T-helper 2 cell treated with Interferon-gamma antibody and Interleukin-4, amounts not matched to agents 100 ng/mL and 5 ng/mL, for 36 hours (primary cell): ENCODE measurements around the gene FBN1. TPM values are rescaled to one million over a fixed set of nuclear protein-coding genes. Genes with fewer than 3 reads are reported as not detected.

Experiments
- intact Hi-C: fragments of 100-400 bp; cut with micrococcal nuclease; formaldehyde crosslinking; loops from one replicate; pipeline ENCODE4 v1.15.1; 2023
- total RNA-seq: library from RNA; stranded (reverse); gene quantifications from 2 replicates; pipeline ENCODE4 v1.2.3, GENCODE V29; 2022

The FBN1 gene
- total RNA-seq, 1 donor from 2014 or later = 1.1 TPM

DNA sequence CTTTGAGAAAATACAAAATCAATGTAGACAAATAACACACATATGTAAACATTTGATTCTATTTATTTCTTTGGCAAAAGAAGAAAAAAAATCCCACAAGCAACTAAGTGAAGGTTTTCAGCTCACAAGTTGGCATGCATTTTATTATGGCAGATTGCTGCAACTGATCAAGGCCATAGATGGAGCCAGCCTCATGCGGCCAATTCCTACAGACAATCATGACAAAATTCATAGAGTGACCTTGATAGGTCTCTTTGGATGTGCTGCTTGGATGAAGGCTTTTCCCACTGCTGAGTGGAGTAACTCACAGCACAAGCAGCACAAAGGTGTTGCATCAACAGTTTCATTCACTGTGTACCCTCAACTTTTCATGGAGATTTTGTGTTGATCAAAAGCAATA is 22.1 kb downstream of the FBN1 start:
- intact Hi-C loops = no loop called here

DNA sequence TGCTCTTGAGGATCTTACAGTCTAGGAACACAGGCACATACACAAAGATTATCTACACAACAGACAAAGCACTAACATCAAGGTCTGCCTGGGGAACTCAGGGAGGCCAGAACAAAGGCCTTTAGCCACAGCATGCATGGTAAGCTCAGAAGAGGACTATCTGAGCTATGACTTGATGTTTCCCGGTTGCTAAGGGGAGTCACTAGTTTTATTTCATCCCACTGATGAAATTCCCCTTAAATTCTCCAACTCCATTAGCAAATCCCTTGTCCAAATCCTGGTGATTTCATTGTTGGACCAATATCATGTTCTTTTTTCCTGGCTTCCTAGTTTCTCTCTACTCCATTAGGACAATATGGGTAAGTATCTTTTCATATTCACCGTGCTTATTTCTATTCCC is 23.3 kb downstream of the FBN1 start:
- intact Hi-C loops = no loop called here

DNA sequence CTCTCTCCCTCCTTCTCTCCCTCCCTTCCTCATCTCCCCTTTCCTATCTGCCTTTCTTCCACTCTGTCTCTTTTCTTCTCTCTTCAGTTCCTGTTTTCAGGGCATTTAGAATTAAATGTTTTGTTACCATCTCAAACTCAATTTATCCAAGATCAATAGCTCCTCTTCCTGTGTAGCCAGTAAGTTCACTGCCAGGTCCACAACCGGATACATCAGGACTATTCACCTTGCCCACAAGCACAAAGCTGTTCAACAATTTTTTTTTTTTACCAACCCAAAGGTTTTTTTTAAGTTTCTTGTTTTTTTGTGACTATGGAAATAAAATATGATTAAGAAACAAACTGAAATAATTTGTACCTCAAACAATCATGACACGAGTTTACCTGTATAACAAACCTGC is 26.1 kb downstream of the FBN1 start:
- intact Hi-C loops = no loop called here

DNA sequence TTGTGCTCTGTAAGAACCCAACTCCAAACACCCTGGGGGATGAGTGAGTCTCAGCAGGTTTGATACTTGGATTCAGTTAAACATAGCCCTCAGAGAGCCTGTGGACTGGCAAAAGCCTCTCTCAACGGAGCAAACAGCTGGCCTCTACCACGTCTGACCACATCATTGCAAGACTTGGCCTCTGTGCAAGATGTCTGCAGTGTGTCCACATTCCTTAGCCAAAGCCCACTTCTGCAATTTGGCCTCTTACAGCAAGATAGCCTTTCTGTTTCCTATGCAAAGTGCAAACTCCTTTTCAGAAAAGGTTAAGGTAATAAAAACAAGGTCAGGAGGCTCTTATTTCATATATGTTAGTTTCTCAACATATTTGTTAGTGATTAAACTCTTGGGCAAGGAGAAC is 27.9 kb downstream of the FBN1 start:
- intact Hi-C loops = no loop called here

DNA sequence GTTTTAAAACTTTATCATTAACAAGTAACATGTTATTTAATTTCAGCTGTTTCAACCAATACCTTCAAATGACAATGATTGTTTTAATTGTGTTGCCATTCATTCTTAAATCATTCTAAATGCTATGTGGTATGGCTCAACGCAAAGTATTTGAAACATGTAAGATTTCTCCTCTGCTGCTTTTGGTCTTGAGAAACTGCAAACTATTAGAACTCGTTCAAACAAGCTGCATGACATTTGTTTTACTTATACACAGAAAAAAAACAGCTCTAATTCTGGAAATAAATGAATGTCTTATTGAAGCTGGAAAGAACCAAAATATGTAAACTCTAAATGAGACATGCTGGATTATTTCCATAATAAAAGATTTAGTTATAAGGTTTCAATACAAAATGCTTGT is 29.3 kb downstream of the FBN1 start:
- intact Hi-C loops = no loop called here

DNA sequence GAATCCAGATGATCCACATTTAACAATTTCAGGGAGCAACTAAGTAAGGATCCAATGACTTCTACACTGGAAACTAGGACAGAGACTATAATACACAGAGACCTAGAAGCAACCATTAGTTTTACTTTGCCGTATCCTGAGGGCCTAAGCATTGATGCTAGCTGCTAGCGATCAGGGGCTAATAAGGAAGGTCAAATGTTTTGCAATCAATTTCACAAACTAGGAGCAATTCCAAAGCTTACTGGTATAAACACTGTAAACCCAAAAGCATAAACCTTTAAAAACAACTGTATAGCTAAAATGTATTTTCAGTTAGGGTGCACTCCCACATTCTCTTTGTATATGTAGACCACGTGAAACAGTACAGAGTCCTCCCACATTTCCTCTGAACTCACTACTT is 31.5 kb downstream of the FBN1 start:
- intact Hi-C loops = no loop called here

DNA sequence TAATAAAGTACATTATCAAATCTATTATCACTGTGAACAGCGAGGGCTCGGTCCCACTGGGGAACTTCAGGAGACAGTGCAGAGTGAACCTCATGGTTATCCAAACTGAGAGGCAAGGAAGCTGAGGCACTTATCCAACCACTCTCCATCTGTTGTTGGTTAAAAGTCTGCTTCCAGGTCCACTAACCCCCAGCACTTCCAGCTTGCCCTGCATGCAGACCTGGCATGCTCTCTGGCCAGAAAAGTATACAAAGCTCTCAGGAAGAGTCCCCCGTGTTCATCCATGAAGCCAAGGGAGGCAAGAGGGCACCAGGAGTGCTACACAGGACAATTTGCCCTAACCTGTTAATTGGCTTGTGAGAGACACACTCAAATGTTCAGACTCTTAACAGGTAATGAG is 36.0 kb downstream of the FBN1 start:
- intact Hi-C loops = no loop called here

DNA sequence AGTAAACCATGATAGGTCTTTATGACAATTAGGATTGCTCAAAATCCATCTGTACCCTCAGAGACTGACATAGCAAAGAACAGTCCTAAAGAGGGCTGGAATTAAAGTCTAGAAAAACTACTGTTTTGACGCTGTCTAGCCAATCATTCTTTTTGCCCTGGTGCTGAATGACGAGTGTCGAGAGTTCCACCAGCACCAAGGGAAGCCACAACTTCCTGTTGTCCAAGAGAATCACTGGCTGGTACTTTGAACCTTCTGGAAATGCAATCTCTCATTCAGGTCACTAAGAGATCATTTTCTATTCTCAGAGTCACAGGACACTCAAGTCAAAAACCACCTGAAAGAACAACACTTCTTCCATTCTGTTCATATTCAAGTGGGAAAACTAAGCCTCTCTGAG is 37.7 kb downstream of the FBN1 start:
- intact Hi-C loops = no loop called here

DNA sequence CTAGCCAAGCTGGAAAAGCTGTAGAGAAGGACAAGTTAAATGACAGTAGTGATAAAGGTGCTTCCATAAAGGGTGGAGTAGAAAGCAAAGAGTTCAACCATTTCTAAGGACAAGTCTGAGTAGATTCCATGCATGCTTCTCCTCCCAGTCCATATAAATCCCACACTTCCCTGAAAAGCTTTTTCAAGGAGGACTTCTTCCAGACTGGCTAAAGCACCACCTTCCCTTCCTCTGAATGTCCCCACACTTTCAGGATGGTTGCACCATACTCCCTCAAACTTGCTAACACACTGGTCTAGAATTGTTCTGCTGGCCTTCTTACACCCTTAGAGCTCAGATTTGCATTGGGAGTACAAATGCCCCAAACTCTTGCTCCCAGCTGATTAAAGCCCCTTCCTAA is 40.9 kb downstream of the FBN1 start:
- intact Hi-C loops = no loop called here

DNA sequence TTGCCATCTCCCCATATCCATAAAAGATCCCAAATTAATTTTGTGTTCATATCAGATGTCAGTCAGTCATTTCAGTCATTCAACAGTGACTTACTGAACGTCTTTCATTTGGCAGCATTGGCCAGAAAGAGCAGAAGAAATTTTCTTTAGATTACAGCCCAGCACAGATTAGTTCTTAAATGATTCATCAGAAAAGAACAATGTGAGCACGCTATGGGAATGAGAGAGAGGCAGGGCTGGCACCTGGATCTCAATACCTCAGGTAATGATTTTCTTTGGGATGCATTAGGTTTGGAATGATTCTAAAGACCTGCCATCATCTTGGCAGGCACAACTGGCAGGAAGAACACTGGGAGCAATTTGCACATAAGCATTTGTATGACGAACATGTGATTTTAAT is 41.6 kb downstream of the FBN1 start:
- intact Hi-C loops = no loop called here

DNA sequence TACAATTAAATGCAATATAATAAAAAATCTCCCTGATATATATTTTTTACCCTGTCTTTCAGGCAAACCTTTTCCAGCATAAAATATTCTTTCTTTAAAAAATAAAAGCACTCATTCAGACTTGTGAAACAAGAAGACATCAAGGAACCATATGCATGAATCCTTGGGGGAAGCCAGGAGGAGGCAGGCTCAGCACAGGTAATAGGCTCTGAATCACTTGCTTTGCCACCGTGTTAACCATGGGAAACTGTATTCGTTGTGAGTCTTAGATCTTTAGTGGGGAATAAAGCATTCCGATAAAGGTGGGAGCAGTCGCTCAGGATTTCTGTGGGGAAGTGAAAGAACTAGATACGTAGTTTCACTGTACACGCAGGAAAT is 42.4 kb downstream of the FBN1 start:
- intact Hi-C loops = no loop called here

DNA sequence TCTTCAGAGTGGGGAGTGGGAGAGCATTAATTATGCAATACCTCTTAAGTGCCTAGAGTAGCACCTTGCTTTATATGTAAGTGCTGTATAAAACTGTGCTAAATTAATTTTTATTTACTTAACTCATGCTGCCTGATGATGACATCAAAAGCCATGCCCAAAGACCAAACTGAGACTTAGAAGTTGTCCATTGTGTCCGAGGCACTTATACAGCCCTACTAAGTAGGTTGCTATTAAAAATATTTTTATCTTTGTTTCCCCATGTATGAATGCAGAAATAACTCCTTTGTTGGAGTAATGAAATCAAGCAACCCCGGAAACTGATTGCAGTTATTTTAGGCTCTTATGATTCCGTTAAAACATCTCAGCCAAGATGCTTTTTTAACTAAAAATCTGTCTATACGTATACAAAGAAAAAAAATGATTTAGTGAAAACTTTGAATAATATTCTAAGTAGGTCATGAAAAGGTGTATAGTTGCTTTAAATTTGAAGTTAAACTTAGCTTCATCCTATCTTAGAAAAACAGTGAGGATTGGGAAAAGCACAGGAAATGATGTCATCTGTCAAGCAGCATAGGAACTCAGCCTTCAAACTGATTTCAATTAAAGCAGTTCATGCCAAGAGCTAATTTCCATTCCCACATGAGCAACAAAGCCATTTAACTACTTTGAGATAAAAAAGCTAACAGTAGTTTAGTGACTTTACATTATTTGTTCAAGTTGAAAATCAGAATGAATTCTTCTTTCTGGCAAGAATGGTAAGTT is 43.0 kb downstream of the FBN1 start:
- intact Hi-C loops = no loop called here

DNA sequence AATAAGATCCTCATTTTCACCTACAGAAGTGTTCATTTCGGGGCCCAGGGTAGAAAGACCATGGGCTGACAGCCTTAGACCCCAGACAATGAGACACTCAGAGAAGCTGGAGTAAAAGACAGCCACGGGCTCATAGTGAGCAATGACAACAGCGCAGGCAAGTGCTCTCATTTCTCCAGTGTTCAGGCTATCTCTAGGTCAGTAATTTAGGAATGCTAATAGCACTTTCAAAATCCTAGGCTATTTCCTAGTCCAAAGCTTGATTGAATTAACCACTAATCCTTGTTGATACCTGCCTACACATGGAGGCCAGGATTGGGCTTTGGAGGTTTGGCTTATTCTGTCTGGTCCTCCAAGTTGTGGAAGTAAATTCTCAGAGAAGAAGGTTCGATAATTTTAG is 44.4 kb downstream of the FBN1 start:
- intact Hi-C loops = no loop called here

DNA sequence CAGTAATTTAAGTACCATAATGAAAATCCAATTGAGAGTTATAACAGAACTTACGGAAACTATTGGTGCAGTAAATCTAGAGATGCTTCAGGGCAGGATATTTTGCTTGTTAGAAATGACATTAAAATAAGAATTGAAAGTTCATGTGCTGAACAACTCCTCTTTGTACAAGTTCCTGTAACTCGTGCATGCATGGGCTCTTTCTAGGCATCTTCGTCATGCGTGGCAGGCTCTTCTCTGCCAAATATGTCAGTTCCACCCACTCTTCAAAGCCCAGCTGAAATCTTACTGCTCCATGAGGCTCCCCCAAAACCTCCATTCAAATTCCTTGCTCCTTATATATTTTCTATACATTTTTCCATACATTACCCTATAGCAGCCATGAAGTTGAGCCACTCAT is 48.7 kb downstream of the FBN1 start:
- intact Hi-C loops = no loop called here

DNA sequence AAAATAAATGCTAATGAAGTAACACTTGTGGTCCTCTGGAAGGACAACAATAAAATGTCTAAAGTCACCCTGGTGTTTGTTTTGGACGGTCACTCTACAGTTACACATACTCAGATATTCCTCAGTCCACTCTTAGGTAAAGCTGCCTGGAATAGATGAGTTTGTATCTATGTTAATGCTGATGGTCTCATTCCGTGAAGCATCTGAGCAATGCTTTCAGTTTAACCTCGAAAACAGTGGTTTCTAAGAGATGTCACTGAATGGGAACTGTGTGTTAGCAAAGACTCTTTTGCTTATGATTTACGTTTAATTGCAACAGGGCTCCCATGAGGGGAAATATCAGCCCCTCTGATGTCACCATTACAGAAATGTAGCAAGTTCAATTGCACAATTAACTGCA is 49.1 kb downstream of the FBN1 start:
- intact Hi-C loops = no loop called here

DNA sequence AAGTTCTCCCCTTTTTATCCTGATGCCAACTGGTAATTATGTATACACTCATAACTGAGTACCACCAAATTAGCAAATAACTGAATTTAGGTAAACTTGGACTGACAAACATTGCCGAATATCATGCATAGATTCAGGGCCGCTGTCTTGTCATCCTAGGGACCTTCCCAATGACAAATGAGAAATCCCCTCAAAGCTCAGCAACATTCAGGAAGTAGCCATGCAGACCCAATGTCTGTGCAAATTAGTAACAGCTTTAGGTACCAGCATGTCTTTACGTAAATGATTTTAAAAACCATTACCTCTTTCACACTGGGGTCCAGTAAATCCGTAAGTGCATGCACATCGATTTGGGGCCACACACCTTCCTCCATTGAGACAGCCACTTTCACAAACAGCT is 49.5 kb downstream of the FBN1 start:
- intact Hi-C loops = no loop called here

DNA sequence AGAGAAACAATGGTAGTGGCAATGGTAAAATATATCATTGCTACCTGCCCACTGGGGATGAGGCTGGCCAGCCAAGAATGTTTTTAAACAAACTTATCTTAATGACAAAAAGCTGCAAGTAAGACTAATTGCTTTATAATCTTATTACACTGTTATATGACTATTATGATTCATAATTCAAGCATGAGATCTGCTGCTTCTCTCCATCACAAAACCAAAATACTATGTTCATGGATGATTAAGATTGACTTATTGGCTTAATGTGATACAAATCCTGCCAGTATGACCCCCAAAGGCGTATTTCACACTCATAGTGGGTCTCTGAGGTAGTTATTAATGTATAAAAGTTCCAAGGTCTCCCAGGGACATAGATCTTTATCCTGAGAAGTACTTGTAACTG is 52.6 kb downstream of the FBN1 start:
- intact Hi-C loops = no loop called here

DNA sequence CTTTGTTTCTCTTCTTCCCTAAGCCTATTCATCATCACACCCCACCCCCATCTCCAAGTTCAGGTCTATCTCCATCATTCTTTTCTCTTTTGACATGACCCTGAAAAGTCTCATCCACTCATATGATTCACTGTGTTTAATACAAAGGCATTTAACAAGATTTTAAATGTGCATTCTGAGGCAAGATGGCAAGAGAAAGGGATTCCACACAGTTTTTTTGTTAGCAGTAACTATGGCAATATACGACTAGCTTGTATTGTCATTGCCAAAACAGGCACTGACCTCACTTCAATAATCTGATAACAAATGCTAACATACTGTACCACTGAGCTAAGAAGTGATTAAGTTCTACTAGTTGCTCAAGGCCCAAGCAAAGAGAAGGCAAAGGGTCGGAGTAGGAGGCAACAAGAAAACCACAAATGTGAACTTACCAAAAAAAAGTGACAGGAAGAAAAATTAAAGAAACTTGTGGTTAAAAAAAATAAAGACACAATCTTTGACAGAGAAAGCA is 53.2 kb downstream of the FBN1 start:
- intact Hi-C loops = no loop called here

DNA sequence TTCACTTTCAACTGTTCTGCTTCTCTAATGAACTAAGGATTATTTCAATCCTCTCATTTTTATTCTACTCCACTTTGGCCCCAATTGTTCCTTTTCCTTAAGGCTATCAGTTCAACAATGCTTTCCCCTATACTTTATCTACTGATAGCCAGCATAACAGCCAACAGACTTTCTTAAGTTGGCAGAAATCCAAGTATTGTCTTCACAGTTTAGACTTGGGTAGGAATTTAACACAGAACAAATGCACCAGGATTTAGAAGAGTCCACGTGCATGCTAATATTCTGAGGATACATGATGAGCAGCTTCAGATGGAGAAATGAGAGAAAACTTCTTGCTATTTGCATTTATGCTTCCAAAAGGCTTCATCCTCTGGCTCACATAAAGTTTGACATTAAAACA is 54.8 kb downstream of the FBN1 start:
- intact Hi-C loops = no loop called here

DNA sequence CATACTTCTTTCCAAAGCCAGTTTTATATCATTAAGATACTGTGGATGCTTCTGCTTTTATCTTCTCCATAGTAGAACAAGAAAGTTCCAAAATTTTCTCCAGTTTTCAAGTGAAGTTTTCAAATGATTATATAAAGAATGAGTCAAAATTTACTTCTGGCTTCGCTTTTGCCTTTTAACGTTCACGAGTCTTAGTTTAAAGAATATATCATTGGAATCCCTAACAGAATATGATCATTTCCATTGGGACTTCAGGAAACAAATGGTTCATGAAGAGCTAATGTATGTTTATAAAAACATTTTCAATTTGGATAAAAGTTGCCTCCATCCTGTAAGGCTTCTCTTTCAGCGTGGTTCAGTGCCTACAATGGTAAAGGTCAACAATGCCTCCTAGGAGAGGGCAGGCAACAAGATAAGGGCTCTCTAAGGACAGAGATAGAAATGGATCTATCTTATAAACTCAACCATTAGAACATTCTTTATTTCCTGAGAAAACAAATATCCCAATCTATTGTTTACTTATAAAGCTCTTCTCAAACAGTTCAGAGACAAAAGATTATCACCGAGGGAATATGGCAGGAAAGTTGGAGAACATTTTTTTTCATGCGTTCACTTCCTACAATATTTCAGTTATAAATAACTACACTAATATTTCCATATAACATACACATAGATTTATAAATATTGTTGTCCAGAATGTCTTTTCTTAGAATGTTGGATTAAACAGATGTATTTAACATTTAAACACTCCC is 60.5 kb downstream of the FBN1 start:
- intact Hi-C loops = no loop called here

DNA sequence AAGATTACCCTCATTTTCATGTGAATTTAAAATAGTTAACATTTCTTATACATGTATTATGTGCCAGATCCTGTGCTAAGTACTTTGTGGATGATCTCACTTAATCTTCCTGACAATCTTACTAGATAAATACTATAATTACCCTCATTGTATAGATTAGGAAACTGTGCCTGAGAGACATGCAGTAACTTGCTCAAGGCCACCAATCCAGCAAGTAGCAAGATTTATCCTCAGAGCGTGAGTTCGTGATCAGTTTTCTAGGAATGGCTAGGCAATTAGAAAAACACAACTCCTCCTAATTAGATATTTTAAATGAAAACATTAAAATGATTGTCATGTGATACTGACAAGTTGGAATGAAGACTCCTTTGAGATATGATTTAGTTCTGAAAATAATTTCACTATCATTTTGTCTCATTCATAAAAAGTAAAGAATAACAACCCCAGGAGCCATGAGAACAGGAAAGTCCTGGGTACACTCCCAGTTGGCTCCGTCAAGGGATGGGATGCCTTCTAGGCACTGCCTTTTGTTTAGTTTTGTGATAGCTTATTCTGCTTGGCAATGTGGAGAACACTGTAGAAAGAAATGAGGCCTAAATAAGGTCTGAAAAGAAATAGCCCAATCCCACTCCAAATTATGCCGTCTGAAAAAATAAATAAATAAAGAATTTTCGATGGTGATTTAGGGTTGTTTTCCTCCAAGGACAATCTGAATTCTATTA is 61.3 kb downstream of the FBN1 start:
- intact Hi-C loops = no loop called here
